K562 (cell line): Measurements from ENCODE around the gene ITSN1. TPM values are rescaled to one million over a fixed set of nuclear protein-coding genes. Genes with fewer than 3 reads are reported as not detected.

Source experiments
- CEBPG ChIP-seq, 3 experiments: fragments of 200-800 bp in 1 of 3; sonication (Bioruptor generic) in 1 of 3; sonication (generic) in 1 of 3; formaldehyde crosslinking in 1 of 3; IDR thresholded peaks in 2 of 3; conservative IDR thresholded peaks in 1 of 3; 2 replicates each; pipeline versions ENCODE4 v1.6.1 to v1.8.0; 2016 to 2022; ENCODE audit warnings: missing compliant biosample characterization in 2 of 3, missing genetic modification characterization in 2 of 3, mild to moderate bottlenecking in 1 of 3, missing genetic modification reagents in 1 of 3
- CHCHD3 ChIP-seq: fragments of 250-450 bp; sonication (Bioruptor Pico); IDR thresholded peaks from 2 replicates; pipeline ENCODE4 v2.1.2; 2022; ENCODE audit warnings: mild to moderate bottlenecking
- CSDE1 ChIP-seq, 2 experiments: fragments of 450-650 bp; IDR thresholded peaks; 2 replicates each; pipeline ENCODE4 v1.6.1; 2016; ENCODE audit warnings: mild to moderate bottlenecking in 1 of 2
- DPF2 ChIP-seq: fragments of 450-650 bp; IDR thresholded peaks from 2 replicates; pipeline ENCODE4 v1.6.1; 2016
- ESRRB ChIP-seq: fragments of 250-450 bp; sonication (Bioruptor Pico); IDR thresholded peaks from 2 replicates; pipeline ENCODE4 v1.5.0; 2020; ENCODE audit warnings: mild to moderate bottlenecking, moderate library complexity, borderline replicate concordance
- MTA3 ChIP-seq: fragments of 450-650 bp; formaldehyde crosslinking; IDR thresholded peaks from 2 replicates; pipeline ENCODE4 v1.6.1; 2017; ENCODE audit warnings: mild to moderate bottlenecking, borderline replicate concordance
- NELFE ChIP-seq: IDR thresholded peaks from 2 replicates; pipeline ENCODE4 v1.6.1; 2011; ENCODE audit warnings: mild to moderate bottlenecking; ENCODE audit not compliant: insufficient read depth, insufficient read length
- NFIC ChIP-seq: fragments of 450-650 bp; IDR thresholded peaks from 2 replicates; pipeline ENCODE4 v1.6.1; 2017; ENCODE audit warnings: mild to moderate bottlenecking, inconsistent platforms
- PKNOX1 ChIP-seq: fragments of 450-650 bp; IDR thresholded peaks from 2 replicates; pipeline ENCODE4 v1.6.1; 2016
- SMARCA4 ChIP-seq: fragments of 450-650 bp; IDR thresholded peaks from 2 replicates; pipeline ENCODE4 v1.6.1; 2016
- SMARCE1 ChIP-seq: fragments of 450-650 bp; IDR thresholded peaks from 2 replicates; pipeline ENCODE4 v1.7.1; 2016; ENCODE audit warnings: mild to moderate bottlenecking
- SP2 ChIP-seq: IDR thresholded peaks from 2 replicates; pipeline ENCODE4 v1.6.1; 2011; ENCODE audit warnings: mild to moderate bottlenecking, low read depth, low read length, moderate library complexity; ENCODE audit not compliant: poor library complexity, severe bottlenecking; ENCODE audit errors: extremely low read depth
- SRF ChIP-seq, 2 experiments: fragments of 250-450, 450-650 bp in 1 of 2; sonication (Bioruptor Pico) in 1 of 2; sonication (generic) in 1 of 2; formaldehyde crosslinking; IDR thresholded peaks; 2 replicates each; pipeline versions ENCODE4 v1.5.0 to v1.5.1; 2020 to 2022; ENCODE audit warnings: mild to moderate bottlenecking in 1 of 2, missing genetic modification reagents in 1 of 2
- TAL1 ChIP-seq: fragments of 450-650 bp; IDR thresholded peaks from 2 replicates; pipeline ENCODE4 v1.6.1; 2016; ENCODE audit warnings: mild to moderate bottlenecking
- THAP7 ChIP-seq: fragments of 250-450 bp; sonication (Bioruptor Pico); IDR thresholded peaks from 2 replicates; pipeline ENCODE4 v1.5.0; 2021
- ZC3H4 ChIP-seq: sonication (generic); formaldehyde crosslinking; IDR thresholded peaks from 2 replicates; pipeline ENCODE4 v1.9.0; 2021; ENCODE audit warnings: missing genetic modification reagents, borderline replicate concordance
- ZNF197 ChIP-seq: fragments of 200-800 bp; sonication (Bioruptor generic); IDR thresholded peaks from 2 replicates; pipeline ENCODE4 v1.6.1; 2016; ENCODE audit warnings: low read depth, missing genetic modification characterization, missing compliant biosample characterization
- ZNF431 ChIP-seq: sonication (generic); formaldehyde crosslinking; IDR thresholded peaks from 2 replicates; pipeline ENCODE4 v1.8.0; 2022; ENCODE audit warnings: mild to moderate bottlenecking, missing genetic modification reagents
- ZNF589 ChIP-seq: fragments of 200-800 bp; sonication (Bioruptor generic); IDR thresholded peaks from 2 replicates; pipeline ENCODE4 v1.6.1; 2016; ENCODE audit warnings: low read depth, missing genetic modification characterization, missing compliant biosample characterization
- polyA plus RNA-seq, 8 experiments: library from polyadenylated mRNA; depleted of rRNA in 4 of 8; stranded (reverse) in 5 of 8; unstranded in 3 of 8; fragments of >200 nt; fragmentation: Nextera tagmentation in 2 of 8; fragmentation: Illumina TruSeq in 1 of 8; extraction: Ambion mirVana in 2 of 8; extraction: Trizol in 1 of 8; gene quantifications; 2 replicates each; pipeline versions ENCODE4 v1.2.1 to v1.2.3, GENCODE V29; 2011 to 2014; ENCODE audit warnings: inconsistent platforms in 1 of 8, missing spikeins in 1 of 8
- total RNA-seq, 7 experiments: library from RNA; depleted of rRNA in 6 of 7; stranded (reverse); fragments of >200 nt in 6 of 7; fragmentation: Illumina TruSeq in 2 of 7; extraction: Trizol in 2 of 7; gene quantifications; 2 replicates each; pipeline versions ENCODE4 v1.2.1 to v1.2.3, GENCODE V29; 2011 to 2021; ENCODE audit warnings: low replicate concordance in 1 of 7
- TF ChIP-seq, protein P1 (sequence below): IDR thresholded peaks from 2 replicates; pipeline ENCODE4 v1.6.1; 2016; ENCODE audit warnings: missing genetic modification characterization, missing compliant biosample characterization

The ITSN1 gene
- total and polyA plus RNA-seq, 9 of the 15 experiments (the other 6 are each of a cell fraction or from before 2014, with no cell fraction given) = 1.1 to 12.6 (median 4.8) TPM

DNA sequence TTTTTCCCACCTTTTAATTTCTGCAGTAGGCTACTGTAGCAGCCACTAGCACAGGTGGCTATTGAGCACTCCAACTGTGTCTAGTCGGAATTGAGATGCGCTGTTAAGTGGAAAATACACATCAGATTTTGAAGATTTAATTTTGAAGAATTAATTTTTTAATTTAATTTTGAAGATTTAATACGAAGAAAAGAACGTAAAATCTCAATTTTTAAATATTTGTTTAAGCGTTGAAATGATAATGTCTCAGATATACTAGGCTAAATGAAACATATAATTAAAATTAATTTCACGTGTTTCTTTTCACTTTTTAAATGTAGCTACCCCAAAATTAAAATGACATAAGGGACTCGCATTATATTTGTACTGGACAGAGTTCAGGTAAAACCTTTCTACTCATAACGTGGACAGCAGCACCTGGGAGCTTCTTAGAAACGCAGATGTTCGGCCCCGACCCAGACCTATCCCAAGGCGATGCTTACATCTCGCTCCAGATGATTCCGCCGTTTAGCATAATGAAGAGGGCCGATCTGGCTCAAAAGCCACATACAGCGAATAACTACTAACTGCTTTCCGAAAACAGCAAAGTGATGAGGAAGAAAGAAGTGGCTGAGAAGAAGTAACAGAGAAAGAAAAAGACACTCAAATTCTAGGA, 1.5 kb upstream of the ITSN1 start (continued):
- 0 out of 2 replicates have a peak, but pooled peaks have one; percentile 44 for TF ChIP-seq ZNF589 (CRISPR knock-in tag)
- no peak for TF ChIP-seq TAL1
- no peak for TF ChIP-seq PKNOX1
- TF ChIP-seq, protein P1, sequence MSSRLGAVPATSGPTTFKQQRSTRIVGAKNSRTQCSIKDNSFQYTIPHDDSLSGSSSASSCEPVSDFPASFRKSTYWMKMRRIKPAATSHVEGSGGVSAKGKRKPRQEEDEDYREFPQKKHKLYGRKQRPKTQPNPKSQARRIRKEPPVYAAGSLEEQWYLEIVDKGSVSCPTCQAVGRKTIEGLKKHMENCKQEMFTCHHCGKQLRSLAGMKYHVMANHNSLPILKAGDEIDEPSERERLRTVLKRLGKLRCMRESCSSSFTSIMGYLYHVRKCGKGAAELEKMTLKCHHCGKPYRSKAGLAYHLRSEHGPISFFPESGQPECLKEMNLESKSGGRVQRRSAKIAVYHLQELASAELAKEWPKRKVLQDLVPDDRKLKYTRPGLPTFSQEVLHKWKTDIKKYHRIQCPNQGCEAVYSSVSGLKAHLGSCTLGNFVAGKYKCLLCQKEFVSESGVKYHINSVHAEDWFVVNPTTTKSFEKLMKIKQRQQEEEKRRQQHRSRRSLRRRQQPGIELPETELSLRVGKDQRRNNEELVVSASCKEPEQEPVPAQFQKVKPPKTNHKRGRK = peak; percentile 46
- TF ChIP-seq CEBPG (CRISPR knock-in tag; IDR thresholded peaks at IDR 0.05) = no peak
- 0 out of 4 replicates have a peak, but pooled peaks of 1 of the 2 experiments have one; percentile 15 for TF ChIP-seq CEBPG (tag; conservative IDR thresholded peaks at IDR 0.05 in 1 of 2, IDR thresholded peaks at IDR 0.05 in 1 of 2)
- TF ChIP-seq DPF2 = peak; percentile 62; the same call in 1 of the 2 replicates
- TF ChIP-seq MTA3 = no peak
- no peak for TF ChIP-seq ZNF197 (CRISPR knock-in tag)
- TF ChIP-seq SRF (CRISPR knock-in tag; IDR thresholded peaks at IDR 0.05) = no peak
- TF ChIP-seq SMARCA4 = peak; percentile 61
- no peak for TF ChIP-seq ZC3H4 (CRISPR knock-in tag)
- no peak for TF ChIP-seq CSDE1 (IDR thresholded peaks at IDR 0.05)
- TF ChIP-seq ESRRB (CRISPR knock-in tag) = no peak
- TF ChIP-seq ZNF431 = peak; percentile 45; the same call in 1 of the 2 replicates
- TF ChIP-seq NFIC = no peak
- TF ChIP-seq THAP7 = no peak
- peak; percentile 74; the same call in 1 of the 2 replicates for TF ChIP-seq SMARCE1
- TF ChIP-seq NELFE = no peak
- TF ChIP-seq SP2 = no peak
- TF ChIP-seq CHCHD3 (CRISPR knock-in tag) = 0 out of 2 replicates have a peak, but pooled peaks have one; percentile 13
